Stomach (tissue), 9 donors: ENCODE data around the gene TP53AIP1. TPM values are rescaled to one million over a fixed set of nuclear protein-coding genes. Genes with fewer than 3 reads are reported as not detected.

Experiments used
- DNase-seq, 2 donors: peaks; one replicate each; pipeline versions ENCODE4 v3.0.0 to v3.0.0-alpha.2; 2013 to 2019
- H3K27ac ChIP-seq, 5 donors: fragments of 200-600 bp in 4 of 5; sonication (generic) in 4 of 5; one replicate each; pipeline ENCODE4 v1.5.1; 2013 to 2019; ENCODE audit warnings: mild to moderate bottlenecking in 1 of 5, moderate library complexity in 1 of 5
- H3K27me3 ChIP-seq, 3 donors: fragments of 200-600 bp; sonication (generic); one replicate each; pipeline ENCODE4 v1.5.1; 2017 to 2019; ENCODE audit warnings: mixed run types in 1 of 3
- H3K36me3 ChIP-seq, 4 donors: fragments of 200-600 bp; sonication (generic); 1 replicate in 3 of 4; 2 replicates in 1 of 4; pipeline ENCODE4 v1.5.1; 2016 to 2019
- H3K4me1 ChIP-seq, 4 donors: fragments of 200-600 bp; sonication (generic); one replicate each; pipeline ENCODE4 v1.5.1; 2016 to 2019
- H3K4me3 ChIP-seq, 4 donors: fragments of 200-600 bp; sonication (generic) in 3 of 4; one replicate each; pipeline ENCODE4 v1.5.1; 2016 to 2019; ENCODE audit warnings: mild to moderate bottlenecking in 1 of 4
- H3K9me3 ChIP-seq, 4 donors: fragments of 200-600 bp; sonication (generic); one replicate each; pipeline ENCODE4 v1.5.1; 2016 to 2019
- CTCF ChIP-seq, 7 experiments: fragments of 450-650 bp in 4 of 7; fragments of 200-600 bp in 3 of 7; sonication (generic) in 3 of 7; IDR thresholded peaks; one replicate each; pipeline ENCODE4 v1.5.1; 2016 to 2019; ENCODE audit warnings: antibody characterized with exemption in 7 of 7, control low read depth in 2 of 7, mild to moderate bottlenecking in 1 of 7
- EP300 ChIP-seq: sonication (generic); formaldehyde crosslinking; IDR thresholded peaks from one replicate; pipeline ENCODE4 v1.6.1; 2017; ENCODE audit warnings: antibody characterized with exemption
- POLR2A ChIP-seq, 4 donors: fragments of 450-650 bp; IDR thresholded peaks; one replicate each; pipeline ENCODE4 v1.6.1; 2016; ENCODE audit warnings: antibody characterized with exemption in 4 of 4, control low read depth in 2 of 4, mild to moderate bottlenecking in 1 of 4, moderate library complexity in 1 of 4
- POLR2AphosphoS5 ChIP-seq, 3 donors: sonication (generic); formaldehyde crosslinking; IDR thresholded peaks; one replicate each; pipeline ENCODE4 v1.6.1; 2016; ENCODE audit warnings: antibody characterized with exemption in 3 of 3
- WGBS, 5 donors: extraction: QIAGEN DNeasy Blood & Tissue Kit in 3 of 5; methylation state at CpG; one replicate each; pipeline versions ENCODE4 v1.1.5 to v1.1.7; 2013 to 2018; 5-methylcytosine and 5-hydroxymethylcytosine counted together
- intact Hi-C: fragments of 100-400 bp; cut with DNase I; formaldehyde crosslinking; loops from one replicate; pipeline ENCODE4 v1.15.1; 2023; ENCODE audit warnings: low total_unique reads
- polyA plus RNA-seq, 3 donors: library from polyadenylated mRNA; stranded (reverse); fragments of 200-250 nt; gene quantifications; one replicate each; pipeline ENCODE4 v1.2.3, GENCODE V29; 2013
- total RNA-seq, 5 donors: library from RNA; depleted of rRNA; stranded (reverse); fragments of >200 nt; gene quantifications; one replicate each; pipeline versions ENCODE4 v1.1.0 to v1.2.3, GENCODE V29; 2014 to 2016
- donor health status: healthy with polysubstance abuse.
- donor health status: Bipolar disorder and iron deficiency.
- donor health status: healthy.

Gene TP53AIP1
- total and polyA plus RNA-seq, 8 donors: 22.4 TPM; not detected in 7

- WGBS, 5 donors: 78 to 86% (median 85%) methylated on average over 7 of the region's 7 CpGs
- intact Hi-C loops: no loop called here
- no peaks in the 10 kb centered on the region for H3K36me3 ChIP-seq
These were observed 9.0 kb downstream of the TP53AIP1 start for GRCh38 chr11:128933481-128934178.

GRCh38 chr11:128931668-128932067 is 11.0 kb downstream of the TP53AIP1 start:
- H3K4me1 ChIP-seq: no peaks in the 10 kb centered on the region
- no peak for DNase-seq
- H3K27ac ChIP-seq: no peak overlapping the region
- intact Hi-C loops: no loop called here
- H3K27me3 ChIP-seq: no peaks in the 10 kb centered on the region
- H3K9me3 ChIP-seq: no peaks in the 10 kb centered on the region
- no peak overlapping the region for H3K4me3 ChIP-seq
- TF ChIP-seq POLR2A (IDR thresholded peaks at IDR 0.05) (no peak), EP300 (no peak), CTCF (IDR thresholded peaks at IDR 0.05) (no peak), POLR2AphosphoS5 (IDR thresholded peaks at IDR 0.05) (no peak)
- H3K36me3 ChIP-seq: no peaks in the 10 kb centered on the region
- 75 to 89% (median 86%) methylated on average over 6 of the region's 6 CpGs for WGBS, 5 donors

More at GRCh38 chr11:128933481-128934178, 9.0 kb downstream of the TP53AIP1 start:
- TF ChIP-seq CTCF (IDR thresholded peaks at IDR 0.05) (no peak), EP300 (no peak), POLR2AphosphoS5 (IDR thresholded peaks at IDR 0.05) (no peak), POLR2A (IDR thresholded peaks at IDR 0.05) (no peak)
- no peak for DNase-seq
- Histone ChIP-seq H3K4me3 (no peak overlapping the region), H3K9me3 (no peaks in the 10 kb centered on the region), H3K4me1 (no peaks in the 10 kb centered on the region), H3K27me3 (no peaks in the 10 kb centered on the region), H3K27ac (no peak overlapping the region)

GRCh38 chr11:128931066-128931465 is 11.6 kb downstream of the TP53AIP1 start:
- DNase-seq: no peak
- intact Hi-C loops: no loop called here
- TF ChIP-seq CTCF (IDR thresholded peaks at IDR 0.05) (no peak), POLR2A (IDR thresholded peaks at IDR 0.05) (no peak), EP300 (no peak), POLR2AphosphoS5 (IDR thresholded peaks at IDR 0.05) (no peak)
- H3K27me3 ChIP-seq: no peaks in the 10 kb centered on the region
- H3K4me3 ChIP-seq: no peak overlapping the region
- no peaks in the 10 kb centered on the region for H3K4me1 ChIP-seq
- WGBS, 5 donors: 69 to 88% (median 80%) methylated on average over 3 of the region's 3 CpGs
- no peaks in the 10 kb centered on the region for H3K9me3 ChIP-seq
- H3K27ac ChIP-seq: no peak overlapping the region
- H3K36me3 ChIP-seq: no peaks in the 10 kb centered on the region

- 49 to 66% (median 60%) methylated on average over 12 of the region's 12 CpGs for WGBS, 5 donors
- H3K4me3 ChIP-seq: no peak overlapping the region
- H3K36me3 ChIP-seq: no peaks in the 10 kb centered on the region
- H3K27me3 ChIP-seq: no peaks in the 10 kb centered on the region
- no peak for DNase-seq
- intact Hi-C loops: no loop called here
- H3K27ac ChIP-seq: no peak overlapping the region
- TF ChIP-seq POLR2AphosphoS5 (IDR thresholded peaks at IDR 0.05): no peak
- TF ChIP-seq CTCF (IDR thresholded peaks at IDR 0.05): no peak
- TF ChIP-seq EP300: no peak
- TF ChIP-seq POLR2A (IDR thresholded peaks at IDR 0.05): no peak
- no peaks in the 10 kb centered on the region for H3K4me1 ChIP-seq
- no peaks in the 10 kb centered on the region for H3K9me3 ChIP-seq
These were observed 12.7 kb downstream of the TP53AIP1 start for GRCh38 chr11:128929991-128930390.
